Epithelial cell of proximal tubule (primary cell): ENCODE data around the gene DTX2. TPM values are rescaled to one million over a fixed set of nuclear protein-coding genes. Genes with fewer than 3 reads are reported as not detected.
"Not testable (repeated sequence)": the region's sequence is repeated elsewhere in the genome, so short reads cannot be mapped to it uniquely, and the experiment has no call there.

ENCODE experiments used
- DNase-seq: peaks from one replicate; pipeline ENCODE4 v3.0.0-alpha.2; 2011; ENCODE audit warnings: low read depth
- H3K4me3 ChIP-seq: 2 replicates; pipeline ENCODE4 v1.5.1; 2011; ENCODE audit warnings: low read depth, mild to moderate bottlenecking, low read length
- total RNA-seq: library from RNA; depleted of rRNA; stranded (reverse); fragments of >200 nt; gene quantifications from 2 replicates; pipeline ENCODE4 v1.2.3, GENCODE V29; 2015

Gene DTX2
- total RNA-seq, 1 donor from 2014 or later: 11.5 TPM

GRCh38 chr7:76442664-76443446 lies 18.7 kb upstream of the DTX2 start:
- not testable (repeated sequence) for DNase-seq, H3K4me3 ChIP-seq

GRCh38 chr7:76443846-76444245 lies 17.7 kb upstream of the DTX2 start:
- H3K4me3 ChIP-seq, DNase-seq: not testable (repeated sequence)

GRCh38 chr7:76445577-76446008 lies 15.9 kb upstream of the DTX2 start:
- not testable (repeated sequence) for DNase-seq

GRCh38 chr7:76457017-76457416 lies 4.5 kb upstream of the DTX2 start:
- DNase-seq, H3K4me3 ChIP-seq: not testable (repeated sequence)

More at GRCh38 chr7:76445577-76446008, 15.9 kb upstream of the DTX2 start:
- not testable (repeated sequence) for H3K4me3 ChIP-seq

GRCh38 chr7:76458504-76458903 lies 3.0 kb upstream of the DTX2 start:
- not testable (repeated sequence) for DNase-seq, H3K4me3 ChIP-seq

- not testable (repeated sequence) for H3K4me3 ChIP-seq, DNase-seq
These were observed 742 bp upstream of the DTX2 start for GRCh38 chr7:76460767-76461166.

GRCh38 chr7:76462271-76462882 lies 868 bp downstream of the DTX2 start:
- not testable (repeated sequence) for DNase-seq, H3K4me3 ChIP-seq

GRCh38 chr7:76464959-76465358 lies 3.5 kb downstream of the DTX2 start:
- not testable (repeated sequence) for H3K4me3 ChIP-seq, DNase-seq

- not testable (repeated sequence) for H3K4me3 ChIP-seq, DNase-seq
These were observed 4.4 kb downstream of the DTX2 start for GRCh38 chr7:76465950-76466349.

GRCh38 chr7:76467743-76468404 lies 6.4 kb downstream of the DTX2 start:
- not testable (repeated sequence) for H3K4me3 ChIP-seq
- peak; percentile 6 for DNase-seq

- DNase-seq, H3K4me3 ChIP-seq: not testable (repeated sequence)
These were observed 10.2 kb downstream of the DTX2 start for GRCh38 chr7:76471556-76472221.

GRCh38 chr7:76473097-76473496 lies 11.6 kb downstream of the DTX2 start:
- not testable (repeated sequence) for DNase-seq, H3K4me3 ChIP-seq

- not testable (repeated sequence) for DNase-seq, H3K4me3 ChIP-seq
These were observed 14.8 kb downstream of the DTX2 start for GRCh38 chr7:76476280-76476679.

GRCh38 chr7:76476742-76477474 lies 15.4 kb downstream of the DTX2 start:
- not testable (repeated sequence) for H3K4me3 ChIP-seq, DNase-seq

GRCh38 chr7:76479628-76480027 lies 18.1 kb downstream of the DTX2 start:
- DNase-seq, H3K4me3 ChIP-seq: not testable (repeated sequence)

- DNase-seq, H3K4me3 ChIP-seq: not testable (repeated sequence)
These were observed 19.1 kb downstream of the DTX2 start for GRCh38 chr7:76480403-76481253.

- H3K4me3 ChIP-seq, DNase-seq: not testable (repeated sequence)
These were observed 21.2 kb downstream of the DTX2 start for GRCh38 chr7:76482660-76483059.

- not testable (repeated sequence) for DNase-seq, H3K4me3 ChIP-seq
These were observed 21.6 kb downstream of the DTX2 start for GRCh38 chr7:76483081-76483480.
